GM23338 (cell line): ENCODE results near the gene LGALS9B. TPM values are rescaled to one million over a fixed set of nuclear protein-coding genes. Genes with fewer than 3 reads are reported as not detected.
"Not testable (repeated sequence)": the region's sequence is repeated elsewhere in the genome, so short reads cannot be mapped to it uniquely, and the experiment has no call there.

Experiments
- ATAC-seq: fragments of 200-7000 bp; cut with Tn5 transposase; 3 replicates; pipeline ENCODE4 v1.9.1; 2020
- DNase-seq: peaks from one replicate; pipeline ENCODE4 v3.0.0-alpha.2; 2015; ENCODE audit warnings: low spot score
- H2AFZ ChIP-seq: fragments of 200-600 bp; sonication (generic); 2 replicates; pipeline ENCODE4 v1.8.0; 2016; ENCODE audit warnings: antibody characterized with exemption, mild to moderate bottlenecking, moderate library complexity
- H3F3A ChIP-seq: fragments of 200-600 bp; sonication (generic); replicated peaks from 2 replicates; pipeline ENCODE4 v1.8.0; 2017; ENCODE audit warnings: antibody characterized with exemption, mixed run types, low read depth
- H3K27ac ChIP-seq: fragments of 200-600 bp; sonication (generic); 2 replicates; pipeline ENCODE4 v1.6.1; 2016; ENCODE audit warnings: low read depth
- H3K27me3 ChIP-seq: fragments of 200-600 bp; sonication (generic); 2 replicates; pipeline ENCODE4 v1.8.0; 2016; ENCODE audit warnings: mild to moderate bottlenecking, mixed run types, moderate library complexity; ENCODE audit not compliant: insufficient read depth
- H3K36me3 ChIP-seq: fragments of 200-600 bp; sonication (generic); 2 replicates; pipeline ENCODE4 v1.8.0; 2016; ENCODE audit warnings: mild to moderate bottlenecking; ENCODE audit not compliant: insufficient read depth
- H3K4me1 ChIP-seq: fragments of 200-600 bp; sonication (generic); 2 replicates; pipeline ENCODE4 v1.8.0; 2016; ENCODE audit warnings: mild to moderate bottlenecking, moderate library complexity; ENCODE audit not compliant: insufficient read depth
- H3K4me2 ChIP-seq: fragments of 200-600 bp; sonication (generic); 2 replicates; pipeline ENCODE4 v1.7.1; 2017; ENCODE audit warnings: mixed run types
- H3K4me3 ChIP-seq: fragments of 200-600 bp; sonication (generic); 2 replicates; pipeline ENCODE4 v1.6.1; 2016; ENCODE audit warnings: mixed run types
- H3K79me2 ChIP-seq: fragments of 200-600 bp; sonication (generic); replicated peaks from 2 replicates; pipeline ENCODE4 v1.8.0; 2017; ENCODE audit warnings: mild to moderate bottlenecking; ENCODE audit not compliant: insufficient read depth
- H3K9me2 ChIP-seq: fragments of 200-600 bp; sonication (generic); 2 replicates; pipeline ENCODE4 v1.8.0; 2017; ENCODE audit not compliant: insufficient read depth
- H4K20me1 ChIP-seq: fragments of 200-600 bp; sonication (generic); replicated peaks from 2 replicates; pipeline ENCODE4 v1.8.0; 2017; ENCODE audit warnings: mild to moderate bottlenecking; ENCODE audit not compliant: insufficient read depth
- H3K27ac Mint-ChIP-seq: 2 replicates; pipeline ENCODE4 v1.8.0; 2020; ENCODE audit warnings: inconsistent platforms, mild to moderate bottlenecking, moderate library complexity, mixed read lengths
- H3K27me3 Mint-ChIP-seq: 3 replicates; pipeline ENCODE4 v1.8.0; 2022; ENCODE audit warnings: low read depth, mild to moderate bottlenecking, moderate library complexity, mixed read lengths, inconsistent platforms; ENCODE audit not compliant: insufficient read depth, poor library complexity
- H3K36me3 Mint-ChIP-seq: 3 replicates; pipeline ENCODE4 v1.8.0; 2021; ENCODE audit warnings: low read depth, mild to moderate bottlenecking, inconsistent platforms, moderate library complexity, mixed read lengths
- H3K4me1 Mint-ChIP-seq: 3 replicates; pipeline ENCODE4 v1.8.0; 2020; ENCODE audit warnings: mild to moderate bottlenecking, inconsistent platforms, mixed read lengths
- H3K4me3 Mint-ChIP-seq: 3 replicates; pipeline ENCODE4 v1.8.0; 2021; ENCODE audit warnings: moderate library complexity, mild to moderate bottlenecking, inconsistent platforms, mixed read lengths
- H3K9me3 Mint-ChIP-seq: 3 replicates; pipeline ENCODE4 v1.8.0; 2020; ENCODE audit warnings: moderate library complexity, mild to moderate bottlenecking, inconsistent platforms, mixed read lengths
- CTCF ChIP-seq, 2 experiments: fragments of 200-600 bp in 1 of 2; sonication (generic) in 1 of 2; conservative IDR thresholded peaks; 2 replicates each; pipeline versions ENCODE4 v1.5.1 to v1.6.1; 2016 to 2017; ENCODE audit warnings: antibody characterized with exemption in 2 of 2, low read depth in 2 of 2, mild to moderate bottlenecking in 2 of 2, moderate library complexity in 1 of 2
- polyA plus RNA-seq: library from polyadenylated mRNA; unstranded; fragments of >200 nt; fragmentation: Nextera tagmentation; extraction: Ambion mirVana; gene quantifications from 2 replicates; pipeline ENCODE4 v1.2.1, GENCODE V29; 2016
- total RNA-seq: library from RNA; depleted of rRNA; stranded (reverse); fragments of >200 nt; shearing (Covaris generic); gene quantifications from 2 replicates; pipeline ENCODE4 v1.2.3, GENCODE V29; 2014

Gene LGALS9B
- total and polyA plus RNA-seq, 2 experiments from 2014 or later, result not detected

GRCh38 chr17:20418838-20419237, 48.5 kb downstream of the LGALS9B start:
- H3K27ac Mint-ChIP-seq, H3F3A ChIP-seq, H3K4me3 ChIP-seq, H3K9me2 ChIP-seq, H3K27me3 ChIP-seq, H3K4me1 Mint-ChIP-seq, H3K4me1 ChIP-seq, H3K36me3 Mint-ChIP-seq, H3K27ac ChIP-seq, H3K4me2 ChIP-seq, H3K36me3 ChIP-seq, H3K4me3 Mint-ChIP-seq, H4K20me1 ChIP-seq, H2AFZ ChIP-seq, H3K27me3 Mint-ChIP-seq, H3K9me3 Mint-ChIP-seq, DNase-seq, H3K79me2 ChIP-seq: not testable (repeated sequence)
- TF ChIP-seq CTCF (conservative IDR thresholded peaks at IDR 0.05; ENCODE audit: low read depth in 2 of 2), result peak; percentile 9 to 24; a peak in 1 of 4 replicates
- peak; percentile 68 for ATAC-seq

- H3F3A ChIP-seq, H3K4me3 Mint-ChIP-seq, H3K79me2 ChIP-seq, H3K4me3 ChIP-seq, H3K27me3 ChIP-seq, H3K27me3 Mint-ChIP-seq, ATAC-seq, H2AFZ ChIP-seq, H3K4me1 ChIP-seq, H3K36me3 Mint-ChIP-seq, H3K9me2 ChIP-seq, H4K20me1 ChIP-seq, H3K36me3 ChIP-seq, H3K9me3 Mint-ChIP-seq, H3K4me1 Mint-ChIP-seq, DNase-seq, H3K27ac Mint-ChIP-seq, H3K4me2 ChIP-seq, H3K27ac ChIP-seq: not testable (repeated sequence)
These were observed 49.8 kb downstream of the LGALS9B start for GRCh38 chr17:20417492-20418080.

GRCh38 chr17:20416381-20416911, 50.9 kb downstream of the LGALS9B start:
- not testable (repeated sequence) for ATAC-seq, H3K79me2 ChIP-seq, H3K4me3 Mint-ChIP-seq, H3K9me3 Mint-ChIP-seq, H3K9me2 ChIP-seq, H3K27me3 ChIP-seq, H3K27me3 Mint-ChIP-seq, DNase-seq, H3K4me3 ChIP-seq, H3K27ac ChIP-seq, H4K20me1 ChIP-seq, H3K4me2 ChIP-seq, H2AFZ ChIP-seq, H3K4me1 Mint-ChIP-seq, H3K27ac Mint-ChIP-seq, H3F3A ChIP-seq, H3K4me1 ChIP-seq, H3K36me3 Mint-ChIP-seq, H3K36me3 ChIP-seq

GRCh38 chr17:20415479-20415878, 51.9 kb downstream of the LGALS9B start:
- H3K4me1 ChIP-seq, H3K4me1 Mint-ChIP-seq, DNase-seq, H3K27me3 ChIP-seq, H3F3A ChIP-seq, H3K9me2 ChIP-seq, H3K27me3 Mint-ChIP-seq, H4K20me1 ChIP-seq, H3K27ac Mint-ChIP-seq, H3K79me2 ChIP-seq, H3K4me3 Mint-ChIP-seq, H3K4me3 ChIP-seq, H2AFZ ChIP-seq, ATAC-seq, H3K36me3 ChIP-seq, H3K9me3 Mint-ChIP-seq, H3K27ac ChIP-seq, H3K36me3 Mint-ChIP-seq, H3K4me2 ChIP-seq: not testable (repeated sequence)

GRCh38 chr17:20401306-20402022, 65.9 kb downstream of the LGALS9B start:
- not testable (repeated sequence) for H3K9me2 ChIP-seq, H3K79me2 ChIP-seq, H3K36me3 ChIP-seq, H3K27ac ChIP-seq, H3K4me2 ChIP-seq, H3K4me1 Mint-ChIP-seq, H3K27me3 ChIP-seq, H3K9me3 Mint-ChIP-seq, ATAC-seq, H3K4me1 ChIP-seq, H3K36me3 Mint-ChIP-seq, H3F3A ChIP-seq, DNase-seq, H4K20me1 ChIP-seq, H3K27ac Mint-ChIP-seq, H2AFZ ChIP-seq, H3K4me3 Mint-ChIP-seq, H3K4me3 ChIP-seq, H3K27me3 Mint-ChIP-seq
